ENCODE data around the gene PCK1. TPM values are rescaled to one million over a fixed set of nuclear protein-coding genes. Genes with fewer than 3 reads are reported as not detected.

Gene PCK1
- total and polyA plus RNA-seq, 2 of the 13 experiments (the other 11 are each of a cell fraction or from before 2014, with no cell fraction given): 6.5 to 12.6 TPM

- Histone ChIP-seq H3K27me3 (ENCODE audit: control insufficient read depth in 1 of 2, insufficient read depth in 2 of 2, low read length in 2 of 2) (peaks cover 2 to 5% of the 10 kb centered on the region in 2 experiments; a peak in 1 of 5 replicates), H3K9ac (ENCODE audit: insufficient read depth, low read depth, low read length) (no peak overlapping the region), H3K9me3 (ENCODE audit: low read length) (peaks cover 5% of the 10 kb centered on the region; the same call in 1 of the 2 replicates), H3K36me3 (replicated peaks in 1 of 2; ENCODE audit: control insufficient read depth in 1 of 2, insufficient read depth in 2 of 2, low read length in 2 of 2) (no peaks in the 10 kb centered on the region), H3K4me3 (replicated peaks in 1 of 3; ENCODE audit: insufficient read depth in 1 of 3, low read depth in 2 of 3, low read length in 3 of 3) (no peak overlapping the region), H3K4me2 (ENCODE audit: low read depth, low read length) (no peak overlapping the region), H3K79me2 (ENCODE audit: insufficient read depth, low read length) (no peaks in the 10 kb centered on the region), H2AFZ (ENCODE audit: low read length) (no peak overlapping the region), H3K4me1 (ENCODE audit: insufficient read depth, low read length) (peaks cover 67% of the 10 kb centered on the region), H3K27ac (ENCODE audit: extremely low read length, insufficient read depth, low read length) (no peak overlapping the region), H4K20me1 (ENCODE audit: insufficient read depth, low read length) (no peaks in the 10 kb centered on the region)
- WGBS (ENCODE audit: low lambda C conversion rate): 64% methylated on average over 3 of the region's 3 CpGs
- intact Hi-C loops (cut with micrococcal nuclease; ENCODE audit: unreplicated experiment): no loop called here
- FAIRE-seq (no peak), DNase-seq (ENCODE audit: low spot score) (no peak), ATAC-seq (no peak)
- in situ Hi-C loops (cut with HindIII; ENCODE audit: extremely low pct_ligation_motif_present, low pct_unique_long_range_greater_than_20kb): no loop called here
- ChIA-PET POLR2A (interaction anchor here (1.0 to 1.1 kb wide), 2 partner anchors 25 to 31 kb away, joined by 3 read pairs; partner anchors contain the start of gene PCK1), CTCF (ENCODE audit: low intra/inter-chr PET ratio, low total read pairs) (interaction anchor here (5.7 kb wide), 1 partner anchor 63 kb away, joined by 140 read pairs; no protein-coding TSS in a partner anchor)
- no TSS peak for BruUV-seq (replicated peaks)
- TF ChIP-seq ZMYM3 (CRISPR knock-in tag; IDR thresholded peaks at IDR 0.05) (peak; percentile 50), ZNF652 (CRISPR knock-in tag; IDR thresholded peaks at IDR 0.05; ENCODE audit: borderline replicate concordance, low read depth) (no peak), ZNF224 (CRISPR knock-in tag; IDR thresholded peaks at IDR 0.05) (no peak), ZNF850 (CRISPR knock-in tag; conservative IDR thresholded peaks at IDR 0.05) (no peak), ZNF615 (CRISPR knock-in tag; IDR thresholded peaks at IDR 0.05; ENCODE audit: borderline replicate concordance) (no peak), ZNF552 (CRISPR knock-in tag; IDR thresholded peaks at IDR 0.05; ENCODE audit: borderline replicate concordance) (no peak), MATR3 (CRISPR knock-in tag; IDR thresholded peaks at IDR 0.05) (no peak), SKI (IDR thresholded peaks at IDR 0.05; ENCODE audit: partially characterized antibody) (no peak), RBAK (CRISPR knock-in tag; IDR thresholded peaks at IDR 0.05) (0 out of 2 replicates have a peak, but pooled peaks have one; percentile 74), ZNF841 (CRISPR knock-in tag; IDR thresholded peaks at IDR 0.05; ENCODE audit: borderline replicate concordance) (no peak), ZFP37 (CRISPR knock-in tag; IDR thresholded peaks at IDR 0.05; ENCODE audit: borderline replicate concordance) (no peak), ZNF264 (CRISPR knock-in tag; IDR thresholded peaks at IDR 0.05) (no peak), ZNF792 (CRISPR knock-in tag; IDR thresholded peaks at IDR 0.05) (no peak), ZNF83 (CRISPR knock-in tag; IDR thresholded peaks at IDR 0.05; ENCODE audit: borderline replicate concordance) (no peak), ZNF446 (CRISPR knock-in tag; IDR thresholded peaks at IDR 0.05) (no peak)
- TF ChIP-seq, protein P1, sequence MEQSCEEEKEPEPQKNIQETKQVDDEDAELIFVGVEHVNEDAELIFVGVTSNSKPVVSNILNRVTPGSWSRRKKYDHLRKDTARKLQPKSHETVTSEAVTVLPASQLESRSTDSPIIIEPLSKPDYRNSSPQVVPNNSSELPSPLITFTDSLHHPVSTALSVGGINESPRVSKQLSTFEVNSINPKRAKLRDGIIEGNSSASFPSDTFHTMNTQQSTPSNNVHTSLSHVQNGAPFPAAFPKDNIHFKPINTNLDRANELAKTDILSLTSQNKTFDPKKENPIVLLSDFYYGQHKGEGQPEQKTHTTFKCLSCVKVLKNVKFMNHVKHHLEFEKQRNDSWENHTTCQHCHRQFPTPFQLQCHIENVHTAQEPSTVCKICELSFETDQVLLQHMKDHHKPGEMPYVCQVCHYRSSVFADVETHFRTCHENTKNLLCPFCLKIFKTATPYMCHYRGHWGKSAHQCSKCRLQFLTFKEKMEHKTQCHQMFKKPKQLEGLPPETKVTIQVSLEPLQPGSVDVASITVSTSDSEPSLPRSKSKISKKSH (CRISPR knock-in tag; IDR thresholded peaks at IDR 0.05; ENCODE audit: borderline replicate concordance): 0 out of 2 replicates have a peak, but pooled peaks have one; percentile 38
- TF ChIP-seq, protein P2, sequence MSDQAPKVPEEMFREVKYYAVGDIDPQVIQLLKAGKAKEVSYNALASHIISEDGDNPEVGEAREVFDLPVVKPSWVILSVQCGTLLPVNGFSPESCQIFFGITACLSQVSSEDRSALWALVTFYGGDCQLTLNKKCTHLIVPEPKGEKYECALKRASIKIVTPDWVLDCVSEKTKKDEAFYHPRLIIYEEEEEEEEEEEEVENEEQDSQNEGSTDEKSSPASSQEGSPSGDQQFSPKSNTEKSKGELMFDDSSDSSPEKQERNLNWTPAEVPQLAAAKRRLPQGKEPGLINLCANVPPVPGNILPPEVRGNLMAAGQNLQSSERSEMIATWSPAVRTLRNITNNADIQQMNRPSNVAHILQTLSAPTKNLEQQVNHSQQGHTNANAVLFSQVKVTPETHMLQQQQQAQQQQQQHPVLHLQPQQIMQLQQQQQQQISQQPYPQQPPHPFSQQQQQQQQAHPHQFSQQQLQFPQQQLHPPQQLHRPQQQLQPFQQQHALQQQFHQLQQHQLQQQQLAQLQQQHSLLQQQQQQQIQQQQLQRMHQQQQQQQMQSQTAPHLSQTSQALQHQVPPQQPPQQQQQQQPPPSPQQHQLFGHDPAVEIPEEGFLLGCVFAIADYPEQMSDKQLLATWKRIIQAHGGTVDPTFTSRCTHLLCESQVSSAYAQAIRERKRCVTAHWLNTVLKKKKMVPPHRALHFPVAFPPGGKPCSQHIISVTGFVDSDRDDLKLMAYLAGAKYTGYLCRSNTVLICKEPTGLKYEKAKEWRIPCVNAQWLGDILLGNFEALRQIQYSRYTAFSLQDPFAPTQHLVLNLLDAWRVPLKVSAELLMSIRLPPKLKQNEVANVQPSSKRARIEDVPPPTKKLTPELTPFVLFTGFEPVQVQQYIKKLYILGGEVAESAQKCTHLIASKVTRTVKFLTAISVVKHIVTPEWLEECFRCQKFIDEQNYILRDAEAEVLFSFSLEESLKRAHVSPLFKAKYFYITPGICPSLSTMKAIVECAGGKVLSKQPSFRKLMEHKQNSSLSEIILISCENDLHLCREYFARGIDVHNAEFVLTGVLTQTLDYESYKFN (CRISPR knock-in tag; conservative IDR thresholded peaks at IDR 0.05): no peak
- TF ChIP-seq, protein P3, sequence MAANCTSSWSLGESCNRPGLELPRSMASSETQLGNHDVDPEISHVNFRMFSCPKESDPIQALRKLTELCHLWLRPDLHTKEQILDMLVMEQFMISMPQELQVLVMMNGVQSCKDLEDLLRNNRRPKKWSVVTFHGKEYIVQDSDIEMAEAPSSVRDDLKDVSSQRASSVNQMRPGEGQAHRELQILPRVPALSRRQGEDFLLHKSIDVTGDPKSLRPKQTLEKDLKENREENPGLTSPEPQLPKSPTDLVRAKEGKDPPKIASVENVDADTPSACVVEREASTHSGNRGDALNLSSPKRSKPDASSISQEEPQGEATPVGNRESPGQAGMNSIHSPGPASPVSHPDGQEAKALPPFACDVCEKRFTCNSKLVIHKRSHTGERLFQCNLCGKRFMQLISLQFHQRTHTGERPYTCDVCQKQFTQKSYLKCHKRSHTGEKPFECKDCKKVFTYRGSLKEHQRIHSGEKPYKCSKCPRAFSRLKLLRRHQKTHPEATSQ (CRISPR knock-in tag; IDR thresholded peaks at IDR 0.05; ENCODE audit: borderline replicate concordance): no peak
Measured at GRCh38 chr20:57529810-57530209, 31.1 kb upstream of the PCK1 start.
